Urinary bladder (tissue), 4 donors: ENCODE data around the gene MXD4. TPM values are rescaled to one million over a fixed set of nuclear protein-coding genes. Genes with fewer than 3 reads are reported as not detected.
"Not testable (repeated sequence)": the region's sequence is repeated elsewhere in the genome, so short reads cannot be mapped to it uniquely, and the experiment has no call there.

Experiments
- DNase-seq: peaks from one replicate; pipeline ENCODE4 v3.0.0-alpha.2; 2015; ENCODE audit errors: extremely low spot score
- H3K27ac ChIP-seq: one replicate; pipeline ENCODE4 v1.5.1; 2013; ENCODE audit warnings: low read depth, mild to moderate bottlenecking, moderate library complexity
- H3K36me3 ChIP-seq: one replicate; pipeline ENCODE4 v1.6.1; 2013; ENCODE audit warnings: mild to moderate bottlenecking, moderate library complexity; ENCODE audit not compliant: insufficient read depth
- H3K4me1 ChIP-seq: one replicate; pipeline ENCODE4 v1.6.1; 2013; ENCODE audit warnings: mild to moderate bottlenecking, moderate library complexity; ENCODE audit not compliant: insufficient read depth
- H3K4me3 ChIP-seq: one replicate; pipeline ENCODE4 v1.5.1; 2013; ENCODE audit warnings: low read depth, low read length
- WGBS: extraction: QIAGEN DNeasy Blood & Tissue Kit; methylation state at CpG from one replicate; pipeline ENCODE4 v1.1.7; 2013; 5-methylcytosine and 5-hydroxymethylcytosine counted together
- polyA plus RNA-seq: library from polyadenylated mRNA; stranded (reverse); fragments of 200-250 nt; gene quantifications from one replicate; pipeline ENCODE4 v1.2.3, GENCODE V29; 2013
- total RNA-seq: library from RNA; depleted of rRNA; stranded (reverse); fragments of >200 nt; gene quantifications from one replicate; pipeline ENCODE4 v1.2.3, GENCODE V29; 2014
- donor health status: healthy with polysubstance abuse.
- donor health status: healthy.

Gene MXD4
- total and polyA plus RNA-seq, 2 donors: 27.3 to 55.2 TPM

GRCh38 chr4:2275546-2276251 lies 13.8 kb upstream of the MXD4 start:
- Histone ChIP-seq H3K27ac (no peak overlapping the region), H3K4me3 (no peak overlapping the region), H3K36me3 (no peaks in the 10 kb centered on the region), H3K4me1 (no peaks in the 10 kb centered on the region)
- DNase-seq: no peak
- WGBS: 92% methylated on average over 44 of the region's 44 CpGs

GRCh38 chr4:2275044-2275397 lies 13.1 kb upstream of the MXD4 start:
- not testable (repeated sequence) for DNase-seq, H3K36me3 ChIP-seq, H3K27ac ChIP-seq, H3K4me3 ChIP-seq, H3K4me1 ChIP-seq
- 92% methylated on average over 10 of the region's 10 CpGs for WGBS

GRCh38 chr4:2274320-2275043 lies 12.6 kb upstream of the MXD4 start:
- Histone ChIP-seq H3K27ac (no peak overlapping the region), H3K4me1 (no peaks in the 10 kb centered on the region), H3K36me3 (no peaks in the 10 kb centered on the region), H3K4me3 (no peak overlapping the region)
- DNase-seq: no peak
- 84% methylated on average over 21 of the region's 21 CpGs for WGBS

GRCh38 chr4:2273657-2274319 lies 11.9 kb upstream of the MXD4 start:
- no peak overlapping the region for H3K27ac ChIP-seq
- 80% methylated on average over 24 of the region's 24 CpGs for WGBS

GRCh38 chr4:2273221-2273620 lies 11.3 kb upstream of the MXD4 start:
- H3K36me3 ChIP-seq: no peaks in the 10 kb centered on the region
- no peak overlapping the region for H3K4me3 ChIP-seq
- DNase-seq: no peak
- H3K4me1 ChIP-seq: no peaks in the 10 kb centered on the region
- 81% methylated on average over 15 of the region's 15 CpGs for WGBS
- H3K27ac ChIP-seq: no peak overlapping the region

More at GRCh38 chr4:2273657-2274319, 11.9 kb upstream of the MXD4 start:
- Histone ChIP-seq H3K36me3 (no peaks in the 10 kb centered on the region), H3K4me1 (no peaks in the 10 kb centered on the region), H3K4me3 (no peak overlapping the region)
- no peak for DNase-seq

- no peak for DNase-seq
- no peaks in the 10 kb centered on the region for H3K4me1 ChIP-seq
- no peaks in the 10 kb centered on the region for H3K36me3 ChIP-seq
- H3K27ac ChIP-seq: no peak overlapping the region
- WGBS: 87% methylated on average over 6 of the region's 6 CpGs
- H3K4me3 ChIP-seq: no peak overlapping the region
Observed at GRCh38 chr4:2272828-2273120, 10.9 kb upstream of the MXD4 start.

- no peak for DNase-seq
- H3K36me3 ChIP-seq: no peaks in the 10 kb centered on the region
- H3K4me1 ChIP-seq: no peaks in the 10 kb centered on the region
- no peak overlapping the region for H3K27ac ChIP-seq
- no peak overlapping the region for H3K4me3 ChIP-seq
- 91% methylated on average over 25 of the region's 25 CpGs for WGBS
Observed at GRCh38 chr4:2272026-2272827, 10.3 kb upstream of the MXD4 start.

- H3K36me3 ChIP-seq: no peaks in the 10 kb centered on the region
- H3K27ac ChIP-seq: no peak overlapping the region
- no peaks in the 10 kb centered on the region for H3K4me1 ChIP-seq
- no peak for DNase-seq
- H3K4me3 ChIP-seq: no peak overlapping the region
- WGBS: 85% methylated on average over 27 of the region's 27 CpGs
Observed at GRCh38 chr4:2271279-2272025, 9.5 kb upstream of the MXD4 start.

- Histone ChIP-seq H3K4me1 (no peaks in the 10 kb centered on the region), H3K36me3 (no peaks in the 10 kb centered on the region), H3K4me3 (no peak overlapping the region), H3K27ac (no peak overlapping the region)
- no peak for DNase-seq
- WGBS: 90% methylated on average over 34 of the region's 34 CpGs
Observed at GRCh38 chr4:2270341-2271165, 8.6 kb upstream of the MXD4 start.

GRCh38 chr4:2269618-2270163 lies 7.8 kb upstream of the MXD4 start:
- H3K4me3 ChIP-seq: no peak overlapping the region
- 85% methylated on average over 12 of the region's 12 CpGs for WGBS
- no peak overlapping the region for H3K27ac ChIP-seq
- no peaks in the 10 kb centered on the region for H3K4me1 ChIP-seq
- DNase-seq: no peak
- H3K36me3 ChIP-seq: no peaks in the 10 kb centered on the region

- 76% methylated on average over 6 of the region's 6 CpGs for WGBS
- no peak for DNase-seq
- H3K27ac ChIP-seq: no peak overlapping the region
- no peaks in the 10 kb centered on the region for H3K4me1 ChIP-seq
- no peak overlapping the region for H3K4me3 ChIP-seq
- no peaks in the 10 kb centered on the region for H3K36me3 ChIP-seq
Observed at GRCh38 chr4:2269206-2269531, 7.3 kb upstream of the MXD4 start.

GRCh38 chr4:2268357-2269205 lies 6.7 kb upstream of the MXD4 start:
- Histone ChIP-seq H3K4me1 (no peaks in the 10 kb centered on the region), H3K27ac (no peak overlapping the region), H3K4me3 (no peak overlapping the region), H3K36me3 (no peaks in the 10 kb centered on the region)
- WGBS: 80% methylated on average over 22 of the region's 22 CpGs
- DNase-seq: no peak
